GM21529 (cell line): ENCODE data around the gene FBXW9.
"Not testable (repeated sequence)": the region's sequence is repeated elsewhere in the genome, so short reads cannot be mapped to it uniquely, and the experiment has no call there.

Source experiments
- ATAC-seq: cut with Tn5 transposase; IDR thresholded peaks from one replicate; pipeline ENCODE4 v1.9.1; 2021; ENCODE audit not compliant: unreplicated experiment

FBXW9 gene

GRCh38 chr19:12696366-12697335 lies at the start of gene FBXW9:
FBXW9 (minus strand) TSS chr19:12696631; CDS start chr19:12696581, 50 bp downstream.
- ATAC-seq = peak; percentile 74

DNA sequence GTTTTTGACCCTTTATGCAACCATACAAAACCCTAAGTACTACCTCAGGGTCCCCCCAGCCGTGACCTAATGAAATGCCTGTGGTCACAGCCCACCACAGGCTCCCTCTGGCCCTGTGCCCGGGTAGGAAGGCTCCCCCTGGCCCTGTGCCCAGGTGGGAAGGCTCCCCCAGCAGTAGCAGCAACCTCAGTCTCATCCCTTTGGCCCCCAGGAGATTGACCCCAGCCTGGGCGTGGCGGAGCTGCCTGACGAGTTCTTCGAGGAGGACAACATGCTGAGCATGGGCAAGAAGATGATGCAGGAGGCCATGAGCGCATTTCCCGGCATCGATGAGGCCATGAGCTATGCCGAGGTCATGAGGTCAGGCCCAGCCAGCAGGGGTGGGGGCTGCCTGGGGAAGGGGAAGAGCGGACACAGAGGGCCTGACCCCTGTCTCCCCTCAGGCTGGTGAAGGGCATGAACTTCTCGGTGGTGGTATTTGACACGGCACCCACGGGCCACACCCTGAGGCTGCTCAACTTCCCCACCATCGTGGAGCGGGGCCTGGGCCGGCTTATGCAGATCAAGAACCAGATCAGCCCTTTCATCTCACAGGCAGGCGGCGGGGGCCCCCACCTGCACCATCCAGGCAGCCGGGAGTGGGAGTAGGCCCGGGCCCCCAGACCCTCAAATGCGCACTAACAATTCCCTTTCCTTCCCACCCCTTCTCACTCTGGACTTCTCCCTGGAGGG lies 48.9 kb upstream of the FBXW9 start:
- ATAC-seq = no peak

DNA sequence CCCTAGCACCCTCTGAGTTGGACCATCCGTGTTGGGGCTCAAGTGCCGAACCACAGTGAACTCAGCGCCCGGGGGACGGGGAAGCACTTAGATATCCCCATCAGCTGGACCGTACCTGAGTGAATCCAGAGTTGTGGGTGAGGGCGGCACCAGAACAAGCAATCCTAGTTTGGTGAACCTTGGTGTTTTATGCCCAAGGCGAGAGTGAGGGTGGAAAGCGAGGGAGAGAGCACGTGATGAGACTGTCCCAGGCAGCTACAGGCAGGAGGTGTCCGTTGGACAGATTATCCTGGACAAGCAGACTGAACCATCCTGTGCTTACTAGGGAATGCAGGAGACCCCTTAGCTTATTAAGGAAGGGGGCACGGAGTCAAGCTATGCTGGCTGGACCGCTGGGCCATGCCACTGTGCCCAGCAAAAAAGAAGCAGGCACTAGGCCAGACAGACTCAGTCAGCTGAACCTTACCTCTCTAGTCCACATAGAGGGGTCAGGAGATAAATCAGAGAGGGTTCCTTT lies 41.5 kb upstream of the FBXW9 start:
- ATAC-seq = no peak

- peak; percentile 81 for ATAC-seq
Measured at GRCh38 chr19:12736995-12737834, 40.8 kb upstream of the FBXW9 start, which contains the start of gene GET3. GET3 (plus strand) TSS chr19:12737497; CDS start chr19:12737506, 9 bp downstream.

DNA sequence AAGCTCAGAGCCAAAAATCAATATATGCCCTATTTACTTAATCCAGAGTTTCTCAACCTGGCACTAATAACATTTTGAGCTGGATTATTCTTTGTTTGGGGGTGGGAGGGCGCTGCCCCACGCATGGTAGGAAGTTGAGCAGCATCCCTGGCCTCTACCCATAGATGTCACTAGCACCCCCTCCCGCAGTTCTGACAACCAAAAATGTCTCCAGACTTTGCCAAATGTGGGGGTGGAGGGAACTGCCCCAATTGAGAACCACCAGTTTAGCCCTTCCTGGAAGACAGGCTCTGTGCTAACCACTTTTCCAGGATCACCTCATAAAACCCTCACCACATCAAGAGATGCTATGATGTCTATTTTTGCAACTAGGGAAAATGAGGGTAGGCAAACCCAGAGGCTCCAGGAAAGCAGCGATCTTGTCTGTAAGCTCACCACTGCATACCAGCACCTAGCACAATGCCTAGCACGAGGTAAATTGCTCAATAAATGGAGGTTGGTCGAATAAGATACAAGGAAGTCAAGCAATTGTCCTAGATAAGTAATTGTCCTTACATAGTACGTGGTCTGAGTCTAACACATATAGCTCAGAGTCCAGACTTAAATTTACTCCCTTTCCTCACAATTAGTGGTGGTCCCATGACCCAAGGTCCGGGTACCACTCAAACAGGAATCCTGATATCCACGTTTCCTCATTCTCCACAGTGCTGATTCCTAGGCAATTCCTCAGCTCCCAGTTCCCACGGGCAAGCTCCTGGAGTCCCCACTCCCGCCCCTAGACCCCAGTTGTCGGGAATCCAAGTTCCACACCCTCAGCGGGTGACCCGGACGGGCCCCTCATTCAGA lies 37.2 kb upstream of the FBXW9 start:
- no peak for ATAC-seq

- no peak for ATAC-seq
Measured at GRCh38 chr19:12731337-12731736, 34.9 kb upstream of the FBXW9 start.

- no peak for ATAC-seq
Measured at GRCh38 chr19:12730064-12730463, 33.6 kb upstream of the FBXW9 start.

- ATAC-seq = no peak
Measured at GRCh38 chr19:12727745-12728433, 31.5 kb upstream of the FBXW9 start.

DNA sequence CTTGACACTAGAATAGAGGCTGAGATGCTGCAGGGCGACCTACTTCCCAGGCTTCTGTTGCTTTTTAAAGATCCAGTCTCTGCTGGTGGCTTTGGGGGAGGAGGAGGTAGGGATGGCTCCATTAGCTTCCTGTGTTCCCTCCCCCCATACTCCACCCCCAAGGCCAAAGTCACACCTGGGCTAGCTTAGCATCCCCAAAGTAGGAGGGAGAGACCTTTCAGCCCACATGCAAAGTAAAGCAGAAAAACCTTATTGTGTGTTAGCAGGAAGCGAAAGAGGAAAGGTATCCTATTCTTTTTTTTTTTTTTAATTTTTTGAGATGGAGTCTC lies 30.5 kb upstream of the FBXW9 start:
- no peak for ATAC-seq

DNA sequence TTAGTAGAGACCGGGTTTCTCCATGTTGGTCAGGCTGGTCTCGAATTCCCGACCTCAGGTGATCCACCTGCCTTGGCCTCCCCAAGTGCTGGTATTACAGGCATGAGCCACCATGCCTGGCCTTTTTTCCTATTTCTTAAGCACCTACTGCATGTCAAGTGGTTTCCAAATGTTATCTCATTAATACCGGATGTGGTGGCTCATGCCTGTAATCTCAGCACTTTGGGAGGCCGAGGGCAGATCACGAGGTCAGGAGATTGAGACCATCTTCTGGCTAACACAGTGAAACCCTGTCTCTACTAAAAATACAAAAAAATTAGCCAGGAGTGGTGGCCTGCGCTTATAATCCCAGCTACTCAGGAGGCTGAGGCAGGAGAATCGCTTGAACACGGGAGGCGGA lies 29.2 kb upstream of the FBXW9 start:
- ATAC-seq = not testable (repeated sequence)

GRCh38 chr19:12723641-12724426 lies 27.4 kb upstream of the FBXW9 start, which contains the start of gene TNPO2:
TNPO2 (minus strand) TSS chr19:12723932; CDS start chr19:12720977, 2,955 bp downstream.
- ATAC-seq = no peak

GRCh38 chr19:12723381-12723640 lies 26.9 kb upstream of the FBXW9 start:
- no peak for ATAC-seq

GRCh38 chr19:12722566-12723380 lies 26.3 kb upstream of the FBXW9 start:
- ATAC-seq = peak; percentile 73

DNA sequence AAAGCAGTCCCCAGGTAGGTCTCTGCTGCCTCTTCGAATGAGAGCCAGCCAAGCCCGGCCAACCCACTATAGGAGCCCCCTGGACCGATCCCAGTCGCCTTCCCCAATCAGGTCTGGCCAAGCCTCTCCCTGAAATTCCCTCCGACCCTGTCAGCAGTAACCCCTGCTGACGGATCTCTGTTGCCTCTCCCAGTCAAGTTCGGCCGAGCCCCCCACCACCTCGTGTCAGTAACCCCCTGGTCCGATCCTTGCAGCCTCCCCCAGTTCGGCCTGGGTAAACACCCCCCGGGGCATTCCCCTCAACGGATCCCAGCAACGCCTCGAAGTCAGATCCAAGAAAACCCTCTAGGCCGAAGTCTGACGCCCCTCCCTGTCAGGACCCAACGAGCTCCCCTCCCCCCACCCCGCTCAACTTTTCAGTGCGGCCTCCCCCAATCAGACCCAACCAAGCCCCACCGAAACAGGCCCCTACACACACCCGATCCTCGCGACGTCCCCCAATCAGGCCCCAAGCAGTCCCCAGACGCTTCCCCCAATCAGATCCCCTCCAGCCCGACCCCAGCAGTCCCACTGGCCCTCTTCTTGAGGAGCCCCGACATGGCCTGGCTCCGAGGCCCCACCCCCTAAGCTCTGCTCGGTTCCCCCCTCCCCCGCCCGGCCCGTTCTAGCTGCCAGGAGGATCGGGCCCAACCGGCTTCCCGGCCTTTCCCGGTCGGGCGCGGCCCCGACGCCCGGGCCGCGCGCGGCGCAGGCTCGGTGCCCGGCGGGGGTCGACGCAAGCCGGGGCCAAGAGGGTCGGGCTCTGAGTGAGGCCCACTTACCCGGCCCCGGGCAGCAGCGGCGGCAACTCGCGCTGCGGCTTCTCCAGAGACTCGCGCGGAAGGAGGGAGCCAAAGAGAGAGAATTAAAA lies 25.5 kb upstream of the FBXW9 start:
- ATAC-seq = peak; percentile 14

- ATAC-seq = no peak
Measured at GRCh38 chr19:12720851-12721655, 24.6 kb upstream of the FBXW9 start.

DNA sequence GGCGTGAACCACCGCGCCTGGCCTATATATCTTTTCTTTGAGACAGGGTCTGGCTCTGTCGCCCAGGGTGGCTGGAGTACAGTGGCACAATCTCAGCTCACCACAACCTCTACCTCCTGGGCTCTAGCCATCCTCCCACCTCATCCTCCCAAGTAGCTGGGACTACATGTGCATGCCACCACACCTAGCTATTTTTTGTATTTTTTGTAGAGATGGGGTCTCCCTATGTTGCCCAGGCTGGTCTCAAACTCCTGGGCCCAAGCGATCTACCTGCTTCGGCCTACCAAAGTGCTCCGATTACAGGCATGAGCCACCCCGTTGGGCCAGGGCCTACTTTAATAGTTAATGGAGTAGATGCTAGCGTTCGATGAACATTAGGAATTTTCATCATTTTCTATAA lies 23.9 kb upstream of the FBXW9 start:
- ATAC-seq = no peak
